IMR-90 (cell line): ENCODE data around the gene SFTPD. TPM values are rescaled to one million over a fixed set of nuclear protein-coding genes. Genes with fewer than 3 reads are reported as not detected.

Experiments used
- ATAC-seq: fragments of 200-7000 bp; cut with Tn5 transposase; 2 replicates; pipeline ENCODE4 v1.9.1; 2020; ENCODE audit warnings: low read depth, mild to moderate bottlenecking, moderate library complexity
- BruUV-seq: library from RNA; stranded (reverse); fragments of 400-500 nt; replicated peaks from 2 replicates; lab custom pipeline; 2021; lab: Mats Ljungman, UMichigan
- CTCF ChIA-PET: fragments of 300-600 bp; formaldehyde crosslinking; extraction: SDS; loops from one replicate; lab custom pipeline; 2021; ENCODE audit warnings: antibody characterized with exemption; lab: Yijun Ruan, JAX
- POLR2A ChIA-PET: fragments of 300-600 bp; sonication (Branson Sonifier 250); formaldehyde crosslinking; loops from one replicate; lab custom pipeline; 2022; ENCODE audit warnings: antibody characterized with exemption; ENCODE audit not compliant: unreplicated experiment; lab: Charles Lee
- DNase-seq: peaks from one replicate; pipeline ENCODE4 v3.0.0; 2013
- H2AFZ ChIP-seq: replicated peaks from 2 replicates; pipeline ENCODE3; 2013; ENCODE audit warnings: low read length, mild to moderate bottlenecking; ENCODE audit not compliant: poor library complexity
- H2AK5ac ChIP-seq: 2 replicates; pipeline ENCODE4 v1.6.1; 2013; ENCODE audit warnings: low read depth, low read length, inconsistent platforms
- H2AK9ac ChIP-seq: replicated peaks from 2 replicates; pipeline ENCODE3; 2013; ENCODE audit warnings: mild to moderate bottlenecking, low read depth, low read length, moderate library complexity; ENCODE audit not compliant: poor library complexity
- H2BK120ac ChIP-seq: 2 replicates; pipeline ENCODE4 v1.6.1; 2013; ENCODE audit warnings: low read depth, low read length, inconsistent platforms
- H2BK15ac ChIP-seq: 3 replicates; pipeline ENCODE4 v1.6.1; 2013; ENCODE audit warnings: low read depth, low read length, inconsistent platforms
- H2BK20ac ChIP-seq: 2 replicates; pipeline ENCODE4 v1.6.1; 2013; ENCODE audit warnings: low read depth, mild to moderate bottlenecking, inconsistent platforms, low read length, moderate library complexity
- H2BK5ac ChIP-seq: 2 replicates; pipeline ENCODE4 v1.6.1; 2013; ENCODE audit warnings: mild to moderate bottlenecking, low read depth, low read length, inconsistent platforms; ENCODE audit not compliant: poor library complexity, severe bottlenecking
- H3K14ac ChIP-seq: replicated peaks from 2 replicates; pipeline ENCODE4 v1.6.1; 2013; ENCODE audit warnings: low read depth, low read length, inconsistent platforms
- H3K18ac ChIP-seq: 2 replicates; pipeline ENCODE4 v1.6.1; 2013; ENCODE audit warnings: low read depth, low read length, control low read depth
- H3K23ac ChIP-seq: 2 replicates; pipeline ENCODE4 v1.6.1; 2013; ENCODE audit warnings: low read depth, low read length, inconsistent platforms
- H3K27ac ChIP-seq: 2 replicates; pipeline ENCODE4 v1.5.1; 2013; ENCODE audit warnings: mild to moderate bottlenecking, control low read depth, low read length; ENCODE audit not compliant: insufficient read depth
- H3K27me3 ChIP-seq: 2 replicates; pipeline ENCODE4 v1.6.1; 2013; ENCODE audit warnings: low read length; ENCODE audit not compliant: control insufficient read depth, insufficient read depth
- H3K36me3 ChIP-seq: 2 replicates; pipeline ENCODE4 v1.6.1; 2013; ENCODE audit warnings: low read length, mixed read lengths; ENCODE audit not compliant: control insufficient read depth, insufficient read depth
- H3K4ac ChIP-seq: 2 replicates; pipeline ENCODE4 v1.6.1; 2013; ENCODE audit warnings: low read depth, low read length, inconsistent platforms
- H3K4me1 ChIP-seq: 2 replicates; pipeline ENCODE4 v1.6.1; 2013; ENCODE audit warnings: low read length, mixed read lengths; ENCODE audit not compliant: control insufficient read depth, insufficient read depth
- H3K4me2 ChIP-seq: 2 replicates; pipeline ENCODE4 v1.6.1; 2013; ENCODE audit warnings: low read depth, mild to moderate bottlenecking, control low read depth, low read length, moderate library complexity
- H3K4me3 ChIP-seq: 2 replicates; pipeline ENCODE4 v1.5.1; 2013; ENCODE audit warnings: low read depth, mild to moderate bottlenecking, control low read depth, low read length, moderate library complexity; ENCODE audit not compliant: insufficient read depth
- H3K56ac ChIP-seq: 2 replicates; pipeline ENCODE4 v1.6.1; 2013; ENCODE audit warnings: low read length, inconsistent platforms; ENCODE audit not compliant: insufficient read depth; ENCODE audit errors: extremely low read depth
- H3K79me1 ChIP-seq, 2 experiments: 2 replicates each; pipeline ENCODE4 v1.6.1; 2013; ENCODE audit warnings: low read length in 2 of 2, inconsistent platforms in 1 of 2, low read depth in 1 of 2
- H3K9ac ChIP-seq: 2 replicates; pipeline ENCODE4 v1.6.1; 2013; ENCODE audit warnings: low read depth, low read length, control low read depth
- H3K9me1 ChIP-seq: 2 replicates; pipeline ENCODE4 v1.6.1; 2013; ENCODE audit warnings: low read length, inconsistent platforms; ENCODE audit not compliant: insufficient read depth
- H3K9me3 ChIP-seq: 2 replicates; pipeline ENCODE4 v1.6.1; 2013; ENCODE audit warnings: low read length; ENCODE audit not compliant: control insufficient read depth, insufficient read depth
- H4K20me1 ChIP-seq: 2 replicates; pipeline ENCODE4 v1.6.1; 2013; ENCODE audit warnings: low read length, inconsistent platforms; ENCODE audit not compliant: insufficient read depth
- H4K5ac ChIP-seq: 2 replicates; pipeline ENCODE4 v1.6.1; 2013; ENCODE audit warnings: mild to moderate bottlenecking, low read depth, low read length, control low read depth
- H4K8ac ChIP-seq, 2 experiments: 2 replicates each; pipeline ENCODE4 v1.6.1; 2013; ENCODE audit warnings: low read depth in 2 of 2, low read length in 2 of 2, control low read depth in 1 of 2, inconsistent platforms in 1 of 2
- H4K91ac ChIP-seq: 2 replicates; pipeline ENCODE4 v1.6.1; 2013; ENCODE audit warnings: low read depth, low read length, inconsistent platforms; ENCODE audit not compliant: insufficient read depth
- BHLHE40 ChIP-seq: fragments of 150-350 bp; IDR thresholded peaks from 2 replicates; pipeline ENCODE4 v1.6.1; 2016; ENCODE audit warnings: mild to moderate bottlenecking, low read depth, low read length
- CEBPB ChIP-seq: IDR thresholded peaks from 2 replicates; pipeline ENCODE4 v1.6.1; 2012; ENCODE audit warnings: low read depth, low read length, improper control_type of control experiment
- CTCF ChIP-seq: conservative IDR thresholded peaks from 2 replicates; pipeline ENCODE4 v1.5.1; 2012; ENCODE audit warnings: mild to moderate bottlenecking, low read depth, low read length, improper control_type of control experiment
- FOS ChIP-seq: fragments of 150-350 bp; IDR thresholded peaks from 2 replicates; pipeline ENCODE4 v1.6.1; 2016; ENCODE audit warnings: low read depth, low read length
- MAFK ChIP-seq: IDR thresholded peaks from 2 replicates; pipeline ENCODE4 v1.6.1; 2012; ENCODE audit warnings: low read depth, low read length, improper control_type of control experiment
- MAZ ChIP-seq: IDR thresholded peaks from 2 replicates; pipeline ENCODE4 v1.6.1; 2012; ENCODE audit warnings: low read depth, mild to moderate bottlenecking, low read length, improper control_type of control experiment, moderate library complexity, borderline replicate concordance
- POLR2A ChIP-seq: IDR thresholded peaks from 2 replicates; pipeline ENCODE4 v1.6.1; 2012; ENCODE audit warnings: mild to moderate bottlenecking, low read depth, low read length
- RAD21 ChIP-seq: IDR thresholded peaks from 2 replicates; pipeline ENCODE4 v1.6.1; 2012; ENCODE audit warnings: low read length, improper control_type of control experiment
- RCOR1 ChIP-seq: IDR thresholded peaks from 2 replicates; pipeline ENCODE4 v1.6.1; 2012; ENCODE audit warnings: mild to moderate bottlenecking, low read length, improper control_type of control experiment; ENCODE audit not compliant: insufficient replicate concordance
- RFX5 ChIP-seq: IDR thresholded peaks from 2 replicates; pipeline ENCODE4 v1.8.0; 2012; ENCODE audit warnings: low read depth, mild to moderate bottlenecking, low read length, moderate library complexity
- SMC3 ChIP-seq: fragments of 150-350 bp; IDR thresholded peaks from 2 replicates; pipeline ENCODE4 v1.6.1; 2016; ENCODE audit warnings: low read depth, mild to moderate bottlenecking, antibody characterized with exemption, low read length, moderate library complexity
- WGBS, 2 experiments: methylation state at CpG; one replicate each; pipeline versions ENCODE4 v1.1.5 to v1.1.7; 2013; ENCODE audit warnings: missing lambda C conversion rate in 2 of 2; ENCODE audit not compliant: insufficient read length in 1 of 2; ENCODE audit errors: extremely low coverage in 2 of 2; 5-methylcytosine and 5-hydroxymethylcytosine counted together
- dilution Hi-C: fragments of 300-500 bp; cut with HindIII; formaldehyde crosslinking; loops from one replicate; pipeline ENCODE4 v1.14.3; 2018; ENCODE audit warnings: low sequenced_read_pairs; ENCODE audit not compliant: unreplicated experiment
- in situ Hi-C: fragments of 300-500 bp; cut with MboI; formaldehyde crosslinking; loops from 3 replicates; pipeline ENCODE4 v1.14.3; 2019; ENCODE audit warnings: low sequenced_read_pairs, inconsistent platforms, mixed read lengths
- intact Hi-C: fragments of 100-400 bp; cut with micrococcal nuclease; formaldehyde crosslinking; loops from 2 replicates; pipeline ENCODE4 v1.10.0; 2022
- polyA plus RNA-seq, 3 experiments: library from polyadenylated mRNA; depleted of rRNA; stranded (reverse); fragments of >200 nt; gene quantifications; 2 replicates each; pipeline ENCODE4 v1.2.3, GENCODE V29; 2012; ENCODE audit warnings: low replicate concordance in 1 of 3
- total RNA-seq: library from RNA; depleted of rRNA; stranded (reverse); fragments of >200 nt; gene quantifications from 2 replicates; pipeline ENCODE4 v1.2.3, GENCODE V29; 2012
- TF ChIP-seq, protein P1 (sequence below): fragments of 150-350 bp; IDR thresholded peaks from 2 replicates; pipeline ENCODE4 v1.6.1; 2017; ENCODE audit warnings: mild to moderate bottlenecking, antibody characterized with exemption, low read length, low read depth

Gene SFTPD
- total and polyA plus RNA-seq, 2 of the 4 experiments (the other 2 are of a cell fraction): not detected

GRCh38 chr10:79932307-79932706 is 16.6 kb downstream of the SFTPD start:
- intact Hi-C loops (no loop called here), in situ Hi-C loops (loop anchor here (5.0 to 10.0 kb wide), 2 partner anchors 332 to 370 kb away; partner anchors contain the start of gene SFTPA2)

More at GRCh38 chr10:79932307-79932706, 16.6 kb downstream of the SFTPD start:
- H3K27ac ChIP-seq: no peak overlapping the region
- DNase-seq (no peak), ATAC-seq (no peak)
- H3K27me3 ChIP-seq: peaks cover 20% of the 10 kb centered on the region
- dilution Hi-C loops: no loop called here
- H3K79me1 ChIP-seq: no peaks in the 10 kb centered on the region
- no CpG with 5 or more reads among the region's 1 CpG for WGBS, 2 experiments
- no peak overlapping the region for H2BK15ac ChIP-seq
- BruUV-seq: no TSS peak
- no peaks in the 10 kb centered on the region for H4K20me1 ChIP-seq
- H3K14ac ChIP-seq: no peak overlapping the region
- no peak overlapping the region for H2AK9ac ChIP-seq
- no peak overlapping the region for H2AFZ ChIP-seq
- H2BK20ac ChIP-seq: no peak overlapping the region
- H3K4me3 ChIP-seq: no peak overlapping the region
- H3K23ac ChIP-seq: no peak overlapping the region
- POLR2A ChIA-PET: no interaction called here
- no peaks in the 10 kb centered on the region for H3K36me3 ChIP-seq
- no peak overlapping the region for H2AK5ac ChIP-seq
- no peaks in the 10 kb centered on the region for H3K9me1 ChIP-seq
- CTCF ChIA-PET: no interaction called here
- no peak overlapping the region for H4K8ac ChIP-seq
- H2BK120ac ChIP-seq: no peak overlapping the region
- no peak overlapping the region for H3K18ac ChIP-seq
- no peak overlapping the region for H2BK5ac ChIP-seq
- no peak overlapping the region for H3K4ac ChIP-seq
- H4K5ac ChIP-seq: no peak overlapping the region
- H3K9me3 ChIP-seq: no peaks in the 10 kb centered on the region
- H3K4me1 ChIP-seq: no peaks in the 10 kb centered on the region
- no peak overlapping the region for H3K4me2 ChIP-seq
- no peak overlapping the region for H4K91ac ChIP-seq
- TF ChIP-seq RCOR1: no peak
- no peak for TF ChIP-seq RFX5
- TF ChIP-seq CTCF: no peak
- TF ChIP-seq RAD21: no peak
- TF ChIP-seq POLR2A: no peak
- no peak for TF ChIP-seq MAZ
- TF ChIP-seq SMC3: no peak
- TF ChIP-seq CEBPB: no peak
- no peak for TF ChIP-seq BHLHE40
- TF ChIP-seq, protein P1, sequence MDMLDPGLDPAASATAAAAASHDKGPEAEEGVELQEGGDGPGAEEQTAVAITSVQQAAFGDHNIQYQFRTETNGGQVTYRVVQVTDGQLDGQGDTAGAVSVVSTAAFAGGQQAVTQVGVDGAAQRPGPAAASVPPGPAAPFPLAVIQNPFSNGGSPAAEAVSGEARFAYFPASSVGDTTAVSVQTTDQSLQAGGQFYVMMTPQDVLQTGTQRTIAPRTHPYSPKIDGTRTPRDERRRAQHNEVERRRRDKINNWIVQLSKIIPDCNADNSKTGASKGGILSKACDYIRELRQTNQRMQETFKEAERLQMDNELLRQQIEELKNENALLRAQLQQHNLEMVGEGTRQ: no peak
- no peak for TF ChIP-seq MAFK
- no peak for TF ChIP-seq FOS
- no peak overlapping the region for H3K9ac ChIP-seq
- no peak overlapping the region for H3K56ac ChIP-seq
